ENCODE measurements around the gene HDAC1.
"Not testable (repeated sequence)": the region's sequence is repeated elsewhere in the genome, so short reads cannot be mapped to it uniquely, and the experiment has no call there.

The HDAC1 gene

DNA sequence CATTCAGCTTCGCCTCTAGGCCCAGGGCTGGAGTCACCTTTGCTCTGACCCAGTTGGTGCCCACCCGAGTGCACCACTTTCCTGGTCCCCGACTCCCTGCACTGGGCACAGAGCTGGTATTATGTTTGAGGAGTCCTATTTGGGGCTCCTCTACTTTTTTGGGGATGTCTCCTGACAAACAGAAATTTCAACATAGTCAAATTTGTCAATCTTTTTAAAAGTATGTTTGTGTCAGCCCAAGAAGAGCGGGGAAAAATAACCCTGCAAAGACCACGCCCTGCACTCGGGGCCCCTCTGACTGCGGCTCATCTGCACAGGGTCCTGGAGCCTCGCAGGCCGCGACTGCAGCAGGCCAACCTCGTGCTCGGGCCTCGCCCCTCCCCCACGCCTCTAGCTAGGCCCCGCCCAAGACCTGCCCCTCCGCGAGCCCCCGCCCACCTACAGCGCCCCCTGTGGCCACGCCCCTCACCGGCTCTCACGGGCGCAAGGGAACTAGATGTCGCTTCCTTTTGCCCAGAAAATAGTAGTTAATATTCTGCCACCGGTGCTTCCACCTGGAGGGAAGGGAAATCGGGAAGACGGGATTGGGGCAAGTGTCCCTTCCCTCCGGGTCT, 59.0 kb downstream of the HDAC1 start:
- peak; percentile 82 for DNase-seq

DNA sequence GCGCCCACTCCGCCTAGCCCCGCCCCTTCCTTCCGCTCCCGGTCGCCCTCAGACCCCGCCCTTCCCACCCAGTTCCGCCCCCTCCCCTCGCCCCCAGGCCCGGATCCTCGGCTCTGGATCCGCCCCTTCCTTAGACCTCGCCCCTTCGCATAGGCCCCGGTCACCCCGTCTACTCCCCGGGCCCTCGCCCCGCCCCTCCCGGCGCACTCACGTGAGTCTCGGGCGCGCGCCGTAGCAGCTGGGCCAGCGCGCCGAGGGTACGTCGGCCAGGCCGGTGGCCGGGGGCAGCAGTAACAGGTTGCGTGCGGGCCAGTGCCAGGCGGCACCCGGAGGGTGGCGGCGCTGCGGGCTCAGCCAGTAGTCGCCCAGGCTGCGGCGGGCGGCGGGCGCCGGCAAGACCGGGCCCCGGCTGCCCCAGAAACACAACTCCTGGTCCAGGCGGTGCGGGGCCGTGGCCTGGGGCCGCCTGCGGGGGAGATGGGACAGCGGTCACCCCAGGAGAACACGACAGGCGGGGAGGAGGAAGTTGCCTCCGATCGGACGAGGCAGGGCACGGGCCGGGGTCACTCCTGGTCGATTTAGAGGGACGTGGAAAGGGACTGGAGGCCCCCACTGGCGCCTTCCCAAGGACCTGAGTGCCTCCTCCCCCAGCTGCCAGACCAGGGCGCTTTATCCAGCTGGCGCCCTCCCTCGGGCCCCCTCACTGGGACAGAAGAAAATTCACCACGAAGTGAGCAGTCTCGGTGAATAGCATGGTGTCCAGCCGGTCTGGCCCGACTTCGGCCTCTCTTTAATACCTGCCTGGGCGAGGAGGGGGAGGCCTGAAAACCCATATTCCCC, 59.7 kb downstream of the HDAC1 start:
- peak; percentile 92 for DNase-seq

DNA sequence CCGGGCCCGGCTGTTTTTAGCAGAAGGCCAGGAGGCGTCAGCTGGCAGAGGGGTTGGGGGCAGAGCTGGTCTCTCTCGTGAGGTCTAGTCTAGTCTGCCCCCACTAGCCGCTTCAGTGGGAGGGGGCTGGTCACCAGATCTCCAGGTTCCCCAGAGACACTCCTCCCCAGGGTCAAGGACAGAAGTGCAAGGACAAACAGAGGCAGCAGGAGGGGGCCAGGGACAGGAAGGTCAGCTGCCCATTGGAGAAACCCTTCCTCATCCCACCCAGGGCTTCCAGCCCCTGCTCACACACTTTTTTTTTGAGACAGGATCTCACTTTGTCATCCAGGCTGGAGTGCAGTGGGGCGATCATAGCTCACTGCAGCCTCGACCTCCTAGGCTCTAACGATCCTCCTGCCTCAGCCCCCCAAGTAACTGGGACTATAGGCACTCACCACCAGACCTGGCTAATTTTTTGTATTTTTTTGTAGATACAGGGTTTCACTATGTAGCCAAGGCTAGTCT, 60.4 kb downstream of the HDAC1 start:
- DNase-seq: no peak

DNA sequence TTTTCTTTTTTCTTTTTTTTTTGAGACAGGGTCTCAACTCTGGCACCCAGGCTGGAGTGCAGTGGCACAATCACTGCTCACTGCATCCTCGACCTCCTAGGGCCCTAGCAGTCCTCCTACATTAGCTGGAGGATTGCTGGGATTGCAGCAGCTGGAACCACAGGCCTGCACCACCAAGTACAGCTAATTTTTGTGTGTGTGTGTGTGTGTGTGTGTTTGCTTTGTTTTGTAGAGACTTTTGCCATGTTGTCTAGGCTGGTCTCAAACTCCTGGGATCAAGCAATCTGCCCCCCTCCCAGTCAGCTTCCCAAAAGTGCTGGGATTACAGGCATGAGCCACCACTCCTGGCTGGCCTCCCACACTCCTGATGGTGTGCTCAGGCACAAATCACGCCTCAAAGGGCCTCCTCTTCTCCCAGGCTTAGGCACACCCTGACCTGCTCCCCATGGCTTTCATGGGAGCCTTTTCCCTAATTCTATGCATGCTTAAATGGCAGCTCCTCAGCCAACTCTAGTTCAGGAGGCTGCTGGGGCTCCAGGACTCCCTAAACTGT, 61.0 kb downstream of the HDAC1 start:
- no peak for DNase-seq

DNA sequence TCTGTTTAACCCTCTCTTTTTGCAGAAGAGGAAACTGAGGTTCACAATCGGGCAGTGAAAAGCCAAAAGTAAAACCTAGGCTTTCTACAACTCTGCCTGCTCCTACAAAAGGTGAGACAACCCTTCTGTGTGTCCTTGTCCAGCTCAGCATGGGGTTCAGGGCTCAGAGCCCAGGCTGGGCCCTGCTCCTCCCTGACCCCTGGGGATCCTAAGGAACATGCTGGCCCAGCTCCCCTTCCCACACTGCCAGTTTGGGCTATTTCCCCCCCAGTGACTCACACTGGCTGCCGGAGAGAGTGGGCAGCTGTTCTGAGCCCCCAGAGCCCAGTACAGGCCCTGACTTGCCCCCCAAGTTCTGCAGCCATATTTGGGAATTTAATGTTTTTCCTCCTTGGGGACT, 61.5 kb downstream of the HDAC1 start:
- DNase-seq: no peak

DNA sequence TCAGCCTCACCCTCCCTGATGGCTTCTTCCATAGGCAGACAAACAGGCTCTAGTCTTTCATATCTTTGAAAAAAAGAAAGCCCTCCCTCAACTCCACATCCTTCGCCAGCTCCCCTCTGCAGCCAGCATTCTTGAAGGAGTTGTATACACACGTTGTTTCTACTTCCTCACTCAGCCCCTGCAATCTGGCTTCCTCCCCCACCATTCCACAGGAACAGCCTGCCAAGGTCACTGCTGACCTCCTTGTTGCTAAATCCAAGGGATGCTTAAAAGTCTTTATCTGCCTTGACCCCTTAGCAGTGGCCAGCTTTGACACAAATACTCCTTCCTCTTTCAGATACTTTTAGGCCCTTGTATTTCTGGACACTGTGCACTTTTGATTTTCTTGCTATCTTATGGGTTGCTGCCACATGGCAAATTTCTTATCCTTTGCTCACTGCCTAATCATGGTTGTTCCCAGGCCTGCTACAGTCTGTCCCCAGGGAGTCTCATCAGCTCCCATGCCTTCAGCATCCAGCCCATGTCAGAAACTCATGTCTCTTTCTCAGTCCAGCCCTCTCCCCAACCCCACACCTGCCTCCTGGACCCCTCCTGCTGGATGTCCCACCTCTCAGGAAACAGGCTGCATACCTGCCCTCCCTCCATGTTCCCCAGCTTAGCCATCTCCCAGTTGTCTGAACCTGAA, 62.1 kb downstream of the HDAC1 start:
- no peak for DNase-seq

DNA sequence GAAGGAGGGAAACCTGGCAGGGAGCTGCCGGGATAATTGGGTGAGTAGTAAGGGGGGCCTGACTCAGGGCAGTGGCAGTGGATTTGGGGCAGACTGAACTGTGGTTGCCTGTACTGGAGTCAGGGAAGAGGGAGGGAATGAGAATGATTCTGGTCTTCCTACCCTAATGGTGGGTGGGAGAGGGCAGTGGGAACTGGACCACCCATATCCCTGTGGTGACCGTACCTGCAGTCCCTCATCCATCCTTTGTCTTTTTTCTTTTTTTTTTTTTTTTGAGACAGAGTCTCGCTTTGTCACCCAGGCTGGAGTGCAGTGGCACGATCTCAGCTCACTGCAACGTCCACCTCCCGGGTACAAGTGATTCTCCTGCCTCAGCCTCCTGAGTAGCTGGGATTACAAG, 63.9 kb downstream of the HDAC1 start:
- not testable (repeated sequence) for DNase-seq

DNA sequence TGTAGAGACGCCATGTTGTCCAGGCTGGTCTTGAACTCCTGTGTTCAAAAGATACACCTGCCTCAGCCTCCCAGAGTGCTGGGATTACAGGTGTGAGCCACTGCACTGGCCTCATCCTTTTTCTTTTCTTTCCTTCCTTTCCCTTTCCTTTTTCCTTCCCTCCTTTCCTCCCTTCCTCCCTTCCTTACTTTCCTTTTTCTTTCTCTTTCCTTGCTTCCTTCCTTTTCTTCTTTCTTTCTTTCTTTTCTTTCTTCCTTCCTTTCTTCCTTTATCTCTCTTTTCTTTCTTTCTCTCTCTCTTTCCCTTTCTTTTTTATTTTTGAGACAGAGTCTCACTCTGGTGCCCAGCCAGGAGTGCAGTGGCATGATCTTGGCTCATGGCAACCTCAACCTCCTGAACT, 64.6 kb downstream of the HDAC1 start:
- DNase-seq: no peak

DNA sequence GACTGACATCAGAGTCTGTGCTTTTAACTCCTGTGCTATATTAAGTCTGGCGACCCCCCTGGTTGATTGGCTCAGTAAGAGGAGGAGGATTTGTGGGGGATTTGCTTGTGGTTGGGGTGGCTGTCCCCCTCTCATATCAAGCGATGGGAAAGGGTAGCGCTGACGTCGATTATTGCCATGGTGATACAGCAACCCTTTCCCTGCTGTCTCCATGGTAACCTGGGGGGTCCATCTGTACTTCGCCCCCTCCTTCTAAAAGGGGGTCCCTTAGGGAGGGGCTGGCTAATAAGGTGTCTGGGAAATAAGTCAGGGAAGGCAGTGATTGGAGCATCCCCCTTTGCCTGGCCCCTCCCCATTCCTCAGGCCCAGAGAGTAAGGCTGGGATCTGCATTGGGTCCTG, 65.7 kb downstream of the HDAC1 start:
- DNase-seq: no peak

DNA sequence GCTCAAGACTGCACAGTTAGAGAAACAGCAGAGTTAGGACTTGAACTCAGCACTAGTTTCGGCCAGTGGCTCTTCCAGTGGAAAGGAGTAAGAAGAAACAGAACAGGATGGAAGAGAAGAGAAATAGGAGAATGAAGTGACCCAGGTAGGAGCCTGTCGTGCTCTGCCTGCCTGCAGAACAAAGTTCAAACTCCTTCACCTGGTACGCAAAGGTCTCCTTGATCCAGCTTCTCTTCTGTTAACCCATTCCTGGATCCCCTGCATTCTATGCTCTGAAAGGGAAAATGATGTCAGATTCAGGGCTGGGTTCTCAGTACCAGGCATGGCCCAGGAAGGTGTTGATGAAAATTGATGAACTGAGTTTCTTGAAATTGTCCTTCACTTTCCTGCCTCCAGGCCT, 66.6 kb downstream of the HDAC1 start:
- DNase-seq: no peak

DNA sequence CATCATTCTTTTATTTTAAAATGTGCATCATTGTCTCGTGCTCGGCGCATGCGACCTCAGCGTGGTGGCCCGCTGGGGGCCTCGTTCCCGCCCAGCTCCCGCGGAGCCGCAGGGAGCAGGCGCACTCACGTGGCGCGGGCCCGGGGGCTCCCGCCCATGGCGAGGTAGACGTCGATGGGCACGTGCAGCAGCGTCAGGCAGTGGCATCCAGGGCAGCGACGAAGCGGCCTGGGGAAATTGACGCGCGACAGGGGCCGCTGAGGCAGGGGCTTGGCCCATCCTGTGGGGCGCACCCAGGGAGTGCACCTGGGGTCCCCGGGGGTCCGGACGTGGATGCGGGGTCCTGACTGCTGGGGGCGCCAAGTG, 69.4 kb downstream of the HDAC1 start:
- no peak for DNase-seq

DNA sequence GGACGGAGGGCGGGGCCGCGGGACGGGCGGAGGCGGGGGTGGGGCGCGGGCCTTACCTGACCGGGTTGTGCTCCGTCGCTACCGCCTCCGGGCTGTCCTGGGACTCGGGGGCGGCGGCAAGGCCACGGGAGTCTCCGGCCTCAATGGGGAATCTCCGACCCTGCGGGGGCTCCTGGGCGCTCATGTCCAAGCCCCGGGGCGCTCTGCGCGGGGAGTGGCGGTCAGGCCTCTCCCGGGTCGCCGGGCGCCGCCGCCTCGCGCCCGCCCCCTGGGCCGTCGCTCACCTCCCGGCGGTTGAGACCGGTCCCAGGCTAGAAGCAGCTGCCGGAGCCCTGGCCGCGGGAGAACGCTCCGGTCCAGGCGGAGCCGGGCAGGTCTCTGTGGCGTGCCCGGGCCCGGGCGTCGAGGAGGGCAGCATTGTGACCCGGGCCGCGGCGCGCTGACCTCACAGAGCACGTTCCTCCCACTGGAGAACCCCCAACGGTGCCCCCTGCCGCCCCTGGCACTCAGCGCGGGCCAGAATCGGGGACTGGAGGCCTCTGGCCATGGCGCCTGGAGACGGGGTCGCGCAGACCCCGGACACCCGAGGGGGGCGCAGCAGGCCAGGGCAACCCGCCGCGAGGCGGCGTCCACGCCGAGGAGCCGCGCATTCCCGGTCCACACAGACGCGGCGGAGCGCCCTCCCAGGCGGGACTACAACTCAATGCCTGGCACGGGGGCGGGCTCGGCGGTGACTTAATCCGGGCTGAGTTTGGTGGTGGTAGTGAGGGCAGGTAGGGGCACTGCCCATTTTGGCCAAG, 70.0 kb downstream of the HDAC1 start:
- peak; percentile 27 for DNase-seq

DNA sequence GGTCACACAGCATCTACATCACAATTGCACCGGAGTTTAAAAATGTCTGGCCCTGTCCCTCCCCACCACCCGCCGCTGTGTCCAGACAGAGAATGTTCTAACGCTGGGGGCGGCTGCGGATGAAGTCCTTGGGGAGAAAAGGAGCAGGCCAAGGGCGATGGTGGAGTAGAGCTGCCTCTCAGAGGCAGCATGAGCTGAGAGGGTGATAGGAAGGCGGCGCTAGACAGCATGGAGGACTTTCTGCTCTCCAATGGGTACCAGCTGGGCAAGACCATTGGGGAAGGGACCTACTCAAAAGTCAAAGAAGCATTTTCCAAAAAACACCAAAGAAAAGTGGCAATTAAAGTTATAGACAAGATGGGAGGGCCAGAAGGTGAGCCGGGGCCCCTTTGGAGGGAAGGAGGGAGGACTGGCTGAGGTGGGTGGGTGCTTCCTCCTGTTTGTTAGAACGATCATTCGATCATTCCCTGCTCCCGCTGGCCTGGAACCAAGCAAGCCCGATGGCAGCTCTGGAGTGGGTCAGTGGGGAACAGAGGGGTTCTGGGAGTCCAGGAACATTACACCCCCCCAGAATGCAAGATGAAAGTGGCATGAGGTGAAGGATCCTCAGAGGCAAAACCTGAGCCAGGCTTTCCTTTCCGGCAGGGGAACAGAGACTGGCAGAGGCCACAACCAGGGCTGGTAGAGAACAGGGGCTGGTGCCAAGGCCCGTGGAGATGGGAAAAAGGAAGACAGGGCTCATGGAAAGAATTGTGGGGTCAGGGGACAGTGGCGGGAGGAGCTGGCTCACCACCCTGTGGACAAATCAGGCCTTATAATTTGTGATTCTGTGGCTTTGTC, 70.8 kb downstream of the HDAC1 start, which contains the start of the genes FAM229A and TSSK3:
TSS of gene FAM229A (minus strand) at position 12 of the 840 bp plus-strand sequence. CDS start 394 bp downstream, outside the sequence.
TSS of gene TSSK3 (plus strand) at position 66 of the 840 bp plus-strand sequence. CDS start at position 229, 163 bp downstream.
- DNase-seq: no peak

DNA sequence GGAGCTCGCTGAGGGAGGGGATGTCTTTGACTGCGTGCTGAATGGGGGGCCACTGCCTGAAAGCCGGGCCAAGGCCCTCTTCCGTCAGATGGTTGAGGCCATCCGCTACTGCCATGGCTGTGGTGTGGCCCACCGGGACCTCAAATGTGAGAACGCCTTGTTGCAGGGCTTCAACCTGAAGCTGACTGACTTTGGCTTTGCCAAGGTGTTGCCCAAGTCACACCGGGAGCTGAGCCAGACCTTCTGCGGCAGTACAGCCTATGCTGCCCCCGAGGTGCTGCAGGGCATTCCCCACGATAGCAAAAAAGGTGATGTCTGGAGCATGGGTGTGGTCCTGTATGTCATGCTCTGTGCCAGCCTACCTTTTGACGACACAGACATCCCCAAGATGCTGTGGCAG, 71.8 kb downstream of the HDAC1 start:
- DNase-seq: no peak

DNA sequence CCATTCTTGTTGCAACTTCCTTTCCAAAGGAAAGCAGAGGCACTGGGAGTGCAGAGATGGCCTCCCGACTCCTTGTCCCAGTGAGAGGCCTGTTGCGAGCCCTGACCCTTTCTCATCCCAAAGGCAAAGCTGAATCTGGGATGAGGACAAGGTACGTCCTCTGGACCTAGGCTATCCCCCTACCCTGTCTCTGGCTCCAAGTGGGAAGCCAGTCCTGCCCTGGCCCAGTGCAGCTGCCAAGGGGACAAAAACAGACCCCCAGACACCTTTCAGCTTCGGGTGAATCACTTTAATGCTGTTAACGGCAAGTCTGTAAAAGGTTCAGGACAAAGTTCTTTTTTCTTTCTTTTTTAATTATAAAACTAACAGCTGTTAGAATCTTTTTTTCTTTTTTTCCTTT, 73.0 kb downstream of the HDAC1 start:
- DNase-seq: no peak

DNA sequence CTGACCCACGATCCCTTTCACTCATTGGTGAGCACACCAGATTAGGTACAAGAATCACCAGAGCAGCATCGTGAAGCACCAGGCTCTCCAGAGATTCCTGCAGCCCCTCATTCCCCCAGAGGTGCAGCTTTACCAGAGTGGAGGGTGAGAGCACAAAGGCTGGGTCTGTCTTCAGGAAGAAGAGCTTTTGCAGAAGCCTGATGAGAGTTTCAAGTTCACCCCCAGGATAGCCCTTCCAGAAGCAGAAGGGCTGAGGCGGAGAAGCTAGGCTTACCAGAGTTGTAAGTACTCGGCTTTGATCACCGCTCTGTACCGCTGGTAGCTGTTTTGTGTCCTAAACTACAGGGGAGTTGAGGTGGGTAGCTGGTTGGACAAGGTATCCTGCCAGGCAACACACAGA, 73.6 kb downstream of the HDAC1 start:
- no peak for DNase-seq

DNA sequence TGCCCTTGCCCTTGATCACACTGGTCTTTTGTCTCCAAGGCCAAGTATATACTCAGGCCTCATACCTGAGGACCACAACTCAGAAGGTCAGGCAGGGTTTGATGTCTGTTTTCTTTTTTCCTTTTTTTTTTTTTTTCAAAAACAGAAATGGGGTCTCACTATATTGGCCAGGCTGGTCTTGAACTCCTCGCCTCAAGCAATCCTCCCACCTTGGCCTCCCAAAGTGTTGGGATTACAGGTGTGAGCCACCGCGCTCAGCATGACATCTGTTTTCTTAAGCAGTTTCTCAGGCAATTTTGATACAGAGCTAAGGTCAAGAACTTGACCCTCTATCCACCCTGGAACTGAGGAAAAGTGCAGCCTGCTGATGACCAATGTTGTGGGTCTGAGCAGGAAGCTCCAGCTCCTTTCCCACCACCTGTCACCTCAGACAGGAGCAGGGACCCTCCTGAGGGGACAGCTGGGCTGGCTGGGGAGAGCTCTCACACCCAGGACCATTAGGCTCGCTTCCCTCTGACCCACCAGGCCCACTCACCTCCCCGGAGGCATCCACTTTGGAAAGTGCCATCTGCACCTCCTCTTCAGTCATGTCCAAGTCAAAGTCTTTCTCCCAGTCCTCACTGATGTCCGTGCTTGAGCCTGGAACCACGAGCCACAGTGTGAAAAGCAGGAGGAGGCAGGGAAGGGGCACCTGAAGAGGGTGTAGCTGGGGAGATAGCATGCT, 76.2 kb downstream of the HDAC1 start:
- DNase-seq: no peak

DNA sequence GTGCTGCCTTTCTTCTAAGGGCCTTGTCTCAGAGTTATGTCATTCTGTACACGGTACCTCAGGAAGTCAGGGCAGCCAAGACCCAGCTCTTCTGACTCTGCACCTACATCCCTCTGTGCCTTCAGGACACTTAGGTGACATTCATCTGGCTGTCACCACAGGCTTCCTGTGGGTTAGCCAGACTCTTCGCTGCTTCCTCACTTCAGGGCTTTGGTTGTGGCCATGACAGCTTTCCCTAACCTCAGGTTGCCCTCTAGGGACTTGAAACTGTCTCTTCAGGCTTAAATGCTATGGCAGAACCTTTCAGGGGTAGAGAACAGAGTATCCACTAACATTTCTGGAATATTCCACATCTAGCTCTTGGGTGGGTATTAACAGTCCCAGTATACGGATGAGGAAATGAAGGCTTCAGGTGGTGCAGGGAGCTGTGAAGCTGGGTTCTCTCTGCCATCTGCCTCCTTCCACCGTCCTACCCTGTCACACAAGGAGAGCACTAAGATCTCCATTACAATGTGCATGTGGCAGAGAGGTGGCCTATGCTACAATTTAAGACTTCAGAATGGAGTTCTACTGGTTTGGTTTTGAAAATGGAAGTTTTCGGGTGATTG, 80.4 kb downstream of the HDAC1 start:
- DNase-seq: peak; percentile 36

DNA sequence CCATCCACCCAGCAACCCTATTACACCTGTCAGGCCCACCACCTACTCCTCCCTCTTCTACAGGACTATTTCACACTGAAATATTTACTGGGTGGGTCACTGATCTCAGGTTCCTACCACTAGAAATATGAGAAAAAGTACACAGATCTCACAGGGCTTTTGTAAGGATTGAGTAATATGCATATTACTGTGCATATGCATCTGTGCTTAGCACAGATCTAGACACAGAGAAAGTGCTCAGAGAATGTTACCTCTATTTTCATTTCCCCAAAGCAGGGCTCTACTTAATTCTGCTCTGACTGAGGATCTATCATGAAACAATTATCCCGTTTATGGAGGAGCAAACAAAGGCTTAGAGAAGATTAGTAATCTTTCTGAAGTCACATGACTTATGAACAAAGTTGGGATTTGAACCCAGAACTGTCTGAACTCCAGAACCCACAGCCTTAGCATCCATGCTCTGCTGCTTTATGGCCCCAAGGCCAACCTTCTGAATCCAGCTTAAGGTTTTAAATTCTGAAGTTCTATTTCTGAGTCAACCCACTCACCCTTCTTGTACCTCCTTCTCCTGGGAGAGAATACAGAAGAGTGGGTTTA, 82.2 kb downstream of the HDAC1 start:
- DNase-seq: no peak

DNA sequence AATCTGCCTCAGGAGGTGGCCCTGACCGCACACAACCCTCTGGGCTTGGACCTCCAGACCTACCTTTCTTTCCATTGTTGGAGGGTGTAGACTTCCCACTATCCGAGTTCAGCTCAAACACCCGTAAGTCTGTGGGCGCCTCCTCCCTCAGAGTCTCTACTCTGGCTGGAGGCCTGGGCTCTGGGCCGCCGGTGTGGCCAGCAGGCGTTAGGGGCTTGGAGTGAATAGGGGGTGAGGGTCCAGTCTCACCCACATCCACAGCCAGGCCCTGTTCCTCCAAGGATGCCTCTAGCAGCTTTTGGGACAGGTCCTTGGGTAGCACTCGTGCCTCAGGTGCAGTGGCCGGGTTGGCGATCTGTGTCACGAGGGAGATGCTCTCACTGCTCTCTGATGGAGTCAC, 84.3 kb downstream of the HDAC1 start:
- no peak for DNase-seq

Data from stimulated activated CD4-positive, alpha-beta T cell treated with anti-CD3 and anti-CD28 coated beads, Interleukin-1b, Interleukin-23, amount 100 ng/mL, for 48 hours (primary cell).